ENCODE results near the gene RAB3GAP1.

RAB3GAP1 gene

GRCh38 chr2:135154962-135155361 lies 102.9 kb downstream of the RAB3GAP1 start:
- no peaks in the 10 kb centered on the region for H3K9me3 ChIP-seq (ENCODE audit: low read length)
- no peak overlapping the region for H3K4me3 ChIP-seq (ENCODE audit: low read depth, low read length, poor library complexity, severe bottlenecking)
- H3K27ac ChIP-seq (ENCODE audit: low read depth, low read length, poor library complexity, severe bottlenecking) = no peak overlapping the region
- H3K79me2 ChIP-seq (ENCODE audit: insufficient read depth, low read length) = no peaks in the 10 kb centered on the region
- no peak overlapping the region for H2AFZ ChIP-seq (ENCODE audit: low read length)
- H3K27me3 ChIP-seq (ENCODE audit: insufficient read depth, low read length) = no peaks in the 10 kb centered on the region
- no peaks in the 10 kb centered on the region for H3K4me1 ChIP-seq (ENCODE audit: insufficient read depth, low read length, severe bottlenecking)
- H3K9ac ChIP-seq (ENCODE audit: low read length) = no peak overlapping the region
- H4K20me1 ChIP-seq (ENCODE audit: insufficient read depth, low read length) = no peaks in the 10 kb centered on the region
- peaks cover 92% of the 10 kb centered on the region for H3K36me3 ChIP-seq (ENCODE audit: insufficient read depth, low read length)
- H3K4me2 ChIP-seq (ENCODE audit: low read length) = no peak overlapping the region
- H3K9me2 ChIP-seq (ENCODE audit: low read depth, low read length) = no peaks in the 10 kb centered on the region
- TF ChIP-seq EZH2 (IDR thresholded peaks at IDR 0.05; ENCODE audit: borderline replicate concordance, low read length) (no peak), CTCF (IDR thresholded peaks at IDR 0.05; ENCODE audit: low read length) (no peak)
- H3F3A ChIP-seq (ENCODE audit: insufficient read depth, low read length) = no peaks in the 10 kb centered on the region

- Histone ChIP-seq H3K27me3 (ENCODE audit: insufficient read depth, low read length) (no peaks in the 10 kb centered on the region), H3K9ac (ENCODE audit: low read length) (no peak overlapping the region), H3K4me3 (ENCODE audit: low read depth, low read length, poor library complexity, severe bottlenecking) (no peak overlapping the region), H2AFZ (ENCODE audit: low read length) (no peak overlapping the region), H3K9me2 (ENCODE audit: low read depth, low read length) (no peaks in the 10 kb centered on the region), H3K36me3 (ENCODE audit: insufficient read depth, low read length) (peaks cover 75% of the 10 kb centered on the region), H3K79me2 (ENCODE audit: insufficient read depth, low read length) (no peaks in the 10 kb centered on the region), H3K4me2 (ENCODE audit: low read length) (no peak overlapping the region), H3K27ac (ENCODE audit: low read depth, low read length, poor library complexity, severe bottlenecking) (no peak overlapping the region), H3F3A (ENCODE audit: insufficient read depth, low read length) (no peaks in the 10 kb centered on the region), H3K9me3 (ENCODE audit: low read length) (no peaks in the 10 kb centered on the region), H4K20me1 (ENCODE audit: insufficient read depth, low read length) (no peaks in the 10 kb centered on the region), H3K4me1 (ENCODE audit: insufficient read depth, low read length, severe bottlenecking) (no peaks in the 10 kb centered on the region)
- no peak for TF ChIP-seq CTCF (IDR thresholded peaks at IDR 0.05; ENCODE audit: low read length)
- TF ChIP-seq EZH2 (IDR thresholded peaks at IDR 0.05; ENCODE audit: borderline replicate concordance, low read length) = no peak
These were observed 105.8 kb downstream of the RAB3GAP1 start for GRCh38 chr2:135157856-135158255.

DNA sequence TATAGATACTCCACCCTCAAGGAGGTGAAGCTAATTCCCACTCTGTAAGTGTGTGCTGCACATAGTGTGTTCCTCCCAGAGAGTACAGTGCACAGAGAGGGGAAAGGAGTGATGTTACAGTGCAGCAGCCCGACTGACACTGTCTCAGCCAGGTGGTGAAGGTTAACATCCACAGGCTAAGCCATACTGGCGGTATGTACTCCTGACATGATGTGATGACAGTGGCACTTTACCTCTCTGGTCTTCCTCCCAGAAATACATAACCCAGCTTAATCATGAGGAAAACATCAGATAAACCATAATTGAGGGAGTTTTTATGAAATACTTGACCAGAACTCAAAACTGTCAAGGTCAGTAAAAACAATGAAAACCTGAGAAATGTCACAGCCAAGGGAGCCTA lies 107.1 kb downstream of the RAB3GAP1 start:
- no peak for TF ChIP-seq EZH2 (IDR thresholded peaks at IDR 0.05; ENCODE audit: borderline replicate concordance, low read length)
- TF ChIP-seq CTCF (IDR thresholded peaks at IDR 0.05; ENCODE audit: low read length) = no peak
- Histone ChIP-seq H3K4me3 (ENCODE audit: low read depth, low read length, poor library complexity, severe bottlenecking) (no peak overlapping the region), H2AFZ (ENCODE audit: low read length) (no peak overlapping the region), H3K79me2 (ENCODE audit: insufficient read depth, low read length) (no peaks in the 10 kb centered on the region), H4K20me1 (ENCODE audit: insufficient read depth, low read length) (no peaks in the 10 kb centered on the region), H3K36me3 (ENCODE audit: insufficient read depth, low read length) (peaks cover 74% of the 10 kb centered on the region), H3F3A (ENCODE audit: insufficient read depth, low read length) (no peaks in the 10 kb centered on the region), H3K4me2 (ENCODE audit: low read length) (no peak overlapping the region), H3K27ac (ENCODE audit: low read depth, low read length, poor library complexity, severe bottlenecking) (no peak overlapping the region), H3K9me3 (ENCODE audit: low read length) (no peaks in the 10 kb centered on the region), H3K9me2 (ENCODE audit: low read depth, low read length) (no peaks in the 10 kb centered on the region), H3K27me3 (ENCODE audit: insufficient read depth, low read length) (no peaks in the 10 kb centered on the region), H3K9ac (ENCODE audit: low read length) (no peak overlapping the region), H3K4me1 (ENCODE audit: insufficient read depth, low read length, severe bottlenecking) (no peaks in the 10 kb centered on the region)

Data from OCI-LY1 (cell line).